WTC11 (cell line): Measurements from ENCODE around the gene ZNF670. TPM values are rescaled to one million over a fixed set of nuclear protein-coding genes. Genes with fewer than 3 reads are reported as not detected.

ENCODE experiments used
- ATAC-seq: fragments of 200-7000 bp; cut with Tn5 transposase; 2 replicates; pipeline ENCODE4 v1.10.0; 2021; ENCODE audit warnings: mild to moderate bottlenecking, moderate library complexity
- CTCF ChIA-PET: fragments of 300-600 bp; sonication (Branson Sonifier 250); formaldehyde crosslinking; loops from one replicate; lab custom pipeline; 2021; ENCODE audit warnings: antibody characterized with exemption; lab: Charles Lee
- POLR2A ChIA-PET: fragments of 350-600 bp; sonication (Branson Sonifier 250); formaldehyde crosslinking; loops from one replicate; lab custom pipeline; 2021; ENCODE audit warnings: antibody characterized with exemption; lab: Charles Lee
- DNase-seq: peaks from one replicate; pipeline ENCODE4 v3.0.0; 2021; ENCODE audit warnings: low spot score
- H3K27ac Mint-ChIP-seq: 2 replicates; pipeline ENCODE4 v1.8.0; 2021; ENCODE audit warnings: mixed read lengths
- H3K27me3 Mint-ChIP-seq: 2 replicates; pipeline ENCODE4 v1.8.0; 2021; ENCODE audit warnings: low read depth, mild to moderate bottlenecking, moderate library complexity, mixed read lengths
- H3K36me3 Mint-ChIP-seq: 2 replicates; pipeline ENCODE4 v1.8.0; 2021; ENCODE audit warnings: mixed read lengths
- H3K4me1 Mint-ChIP-seq: 2 replicates; pipeline ENCODE4 v1.8.0; 2022; ENCODE audit warnings: mixed read lengths
- H3K4me3 Mint-ChIP-seq: 2 replicates; pipeline ENCODE4 v1.8.0; 2021; ENCODE audit warnings: mild to moderate bottlenecking, moderate library complexity, mixed read lengths
- H3K9me3 Mint-ChIP-seq: 2 replicates; pipeline ENCODE4 v1.8.0; 2021; ENCODE audit warnings: mixed read lengths
- ARID4B ChIP-seq: sonication (generic); formaldehyde crosslinking; IDR thresholded peaks from 2 replicates; pipeline ENCODE4 v1.8.0; 2023; ENCODE audit warnings: missing genetic modification reagents, mild to moderate bottlenecking, borderline replicate concordance
- ATF2 ChIP-seq: sonication (generic); formaldehyde crosslinking; IDR thresholded peaks from 2 replicates; pipeline ENCODE4 v1.8.1; 2022; ENCODE audit warnings: low read depth, missing genetic modification reagents, borderline replicate concordance
- CBFB ChIP-seq: sonication (generic); formaldehyde crosslinking; IDR thresholded peaks from 2 replicates; pipeline ENCODE4 v1.8.1; 2022; ENCODE audit warnings: mild to moderate bottlenecking, low read depth, missing genetic modification reagents
- E2F1 ChIP-seq: sonication (generic); formaldehyde crosslinking; IDR thresholded peaks from 2 replicates; pipeline ENCODE4 v1.8.0; 2022; ENCODE audit warnings: mild to moderate bottlenecking, missing genetic modification reagents
- FOXP4 ChIP-seq: sonication (generic); formaldehyde crosslinking; IDR thresholded peaks from 2 replicates; pipeline ENCODE4 v1.8.0; 2022; ENCODE audit warnings: mild to moderate bottlenecking, missing genetic modification reagents
- GABPB1 ChIP-seq: sonication (generic); formaldehyde crosslinking; IDR thresholded peaks from 2 replicates; pipeline ENCODE4 v1.8.1; 2023; ENCODE audit warnings: mild to moderate bottlenecking, missing genetic modification reagents
- HMGXB4 ChIP-seq: sonication (generic); formaldehyde crosslinking; IDR thresholded peaks from 2 replicates; pipeline ENCODE4 v1.8.1; 2023; ENCODE audit warnings: mild to moderate bottlenecking, moderate library complexity, missing genetic modification reagents
- IRF1 ChIP-seq: sonication (generic); formaldehyde crosslinking; IDR thresholded peaks from 2 replicates; pipeline ENCODE4 v1.8.0; 2023; ENCODE audit warnings: missing genetic modification reagents
- NFE2L1 ChIP-seq: sonication (generic); formaldehyde crosslinking; IDR thresholded peaks from 2 replicates; pipeline ENCODE4 v1.8.1; 2023; ENCODE audit warnings: missing genetic modification reagents
- NFYB ChIP-seq: sonication (generic); formaldehyde crosslinking; conservative IDR thresholded peaks from 2 replicates; pipeline ENCODE4 v1.8.0; 2022; ENCODE audit warnings: low read depth, missing genetic modification reagents
- SMAD3 ChIP-seq: sonication (generic); formaldehyde crosslinking; IDR thresholded peaks from 2 replicates; pipeline ENCODE4 v1.8.0; 2022; ENCODE audit warnings: missing genetic modification reagents, mild to moderate bottlenecking, borderline replicate concordance
- USF1 ChIP-seq: sonication (generic); formaldehyde crosslinking; IDR thresholded peaks from 2 replicates; pipeline ENCODE4 v1.8.0; 2022; ENCODE audit warnings: mild to moderate bottlenecking, missing genetic modification reagents
- USF2 ChIP-seq: sonication (generic); formaldehyde crosslinking; IDR thresholded peaks from 2 replicates; pipeline ENCODE4 v1.8.1; 2023; ENCODE audit warnings: mild to moderate bottlenecking, missing genetic modification reagents, moderate library complexity
- total RNA-seq: library from RNA; stranded (reverse); gene quantifications from 3 replicates; pipeline ENCODE4 v1.2.3, GENCODE V29; 2021
- TF ChIP-seq, protein P1 (sequence below): sonication (generic); formaldehyde crosslinking; IDR thresholded peaks from 2 replicates; pipeline ENCODE4 v1.8.0; 2022; ENCODE audit warnings: mild to moderate bottlenecking, missing genetic modification reagents
- TF ChIP-seq, protein P2 (sequence below): sonication (generic); formaldehyde crosslinking; IDR thresholded peaks from 2 replicates; pipeline ENCODE4 v1.8.1; 2023; ENCODE audit warnings: mild to moderate bottlenecking, missing genetic modification reagents
- TF ChIP-seq, protein P3 (sequence below): fragments of 250-450 bp; sonication (Bioruptor Pico); conservative IDR thresholded peaks from 2 replicates; pipeline ENCODE4 v1.9.0; 2021; ENCODE audit warnings: mild to moderate bottlenecking

Gene ZNF670
- total RNA-seq, 1 experiment from 2014 or later, result 11.1 TPM

GRCh38 chr1:247111700-247112478 lies 33.3 kb upstream of the ZNF670 start:
- CTCF ChIA-PET, result interaction anchor here (1.5 kb wide), 1 partner anchor 35 kb away, joined by 6 read pairs; no protein-coding TSS in a partner anchor
- TF ChIP-seq GABPB1 (CRISPR knock-in tag), result peak; percentile 15; the same call in 1 of the 2 replicates
- no peak for TF ChIP-seq E2F1
- TF ChIP-seq CBFB (CRISPR knock-in tag), result 0 out of 2 replicates have a peak, but pooled peaks have one; percentile 55
- TF ChIP-seq USF1 (CRISPR knock-in tag), result peak; percentile 46; the same call in 1 of the 2 replicates
- TF ChIP-seq USF2 (CRISPR knock-in tag), result 0 out of 2 replicates have a peak, but pooled peaks have one; percentile 2
- TF ChIP-seq NFE2L1 (CRISPR knock-in tag), result no peak
- TF ChIP-seq ATF2 (CRISPR knock-in tag), result no peak
- 0 out of 2 replicates have a peak, but pooled peaks have one; percentile 23 for TF ChIP-seq FOXP4
- TF ChIP-seq, protein P1, sequence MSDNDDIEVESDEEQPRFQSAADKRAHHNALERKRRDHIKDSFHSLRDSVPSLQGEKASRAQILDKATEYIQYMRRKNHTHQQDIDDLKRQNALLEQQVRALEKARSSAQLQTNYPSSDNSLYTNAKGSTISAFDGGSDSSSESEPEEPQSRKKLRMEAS (CRISPR knock-in tag), result peak; percentile 73
- TF ChIP-seq, protein P2, sequence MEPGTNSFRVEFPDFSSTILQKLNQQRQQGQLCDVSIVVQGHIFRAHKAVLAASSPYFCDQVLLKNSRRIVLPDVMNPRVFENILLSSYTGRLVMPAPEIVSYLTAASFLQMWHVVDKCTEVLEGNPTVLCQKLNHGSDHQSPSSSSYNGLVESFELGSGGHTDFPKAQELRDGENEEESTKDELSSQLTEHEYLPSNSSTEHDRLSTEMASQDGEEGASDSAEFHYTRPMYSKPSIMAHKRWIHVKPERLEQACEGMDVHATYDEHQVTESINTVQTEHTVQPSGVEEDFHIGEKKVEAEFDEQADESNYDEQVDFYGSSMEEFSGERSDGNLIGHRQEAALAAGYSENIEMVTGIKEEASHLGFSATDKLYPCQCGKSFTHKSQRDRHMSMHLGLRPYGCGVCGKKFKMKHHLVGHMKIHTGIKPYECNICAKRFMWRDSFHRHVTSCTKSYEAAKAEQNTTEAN, result 0 out of 2 replicates have a peak, but pooled peaks have one; percentile 32
- no peak; the same call in 1 of the 2 replicates for TF ChIP-seq HMGXB4 (CRISPR knock-in tag)
- TF ChIP-seq, protein P3, sequence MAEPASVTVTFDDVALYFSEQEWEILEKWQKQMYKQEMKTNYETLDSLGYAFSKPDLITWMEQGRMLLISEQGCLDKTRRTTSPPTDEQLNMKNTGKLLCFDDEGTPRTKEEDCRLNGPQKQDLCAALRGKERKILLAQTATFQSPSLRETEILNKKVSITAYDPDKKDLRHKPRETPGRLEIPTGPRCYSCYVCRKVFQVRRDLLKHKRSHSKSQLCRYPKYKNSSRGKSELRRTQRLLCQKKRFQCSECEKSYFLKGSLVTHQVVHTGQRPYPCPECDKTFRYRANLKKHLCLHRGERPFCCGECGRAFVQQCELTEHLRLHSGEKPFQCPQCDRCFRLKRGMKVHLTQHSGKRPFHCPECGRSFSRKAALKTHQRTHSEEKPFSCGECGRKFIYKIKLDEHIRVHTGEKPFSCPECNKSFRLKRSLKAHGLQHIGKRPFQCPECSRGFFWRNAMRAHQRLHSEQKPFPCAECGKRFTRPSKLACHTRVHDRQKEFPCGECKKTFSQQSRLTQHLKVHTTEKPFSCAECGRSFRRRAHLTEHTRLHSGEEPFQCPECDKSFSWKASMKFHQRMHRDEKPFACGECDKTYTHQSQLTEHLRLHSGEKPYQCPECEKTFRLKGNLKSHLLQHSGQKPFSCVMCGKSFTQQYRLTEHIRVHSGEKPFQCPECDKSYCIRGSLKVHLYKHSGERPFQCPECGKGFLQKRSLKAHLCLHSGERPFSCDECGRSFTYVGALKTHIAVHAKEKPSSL (CRISPR knock-in tag), result no peak
- TF ChIP-seq NFYB, result 0 out of 2 replicates have a peak, but pooled peaks have one; percentile 9
- no peak for TF ChIP-seq SMAD3
- peak; percentile 62; the same call in 1 of the 2 replicates for TF ChIP-seq ARID4B (CRISPR knock-in tag)
- TF ChIP-seq IRF1 (CRISPR knock-in tag), result peak; percentile 71; the same call in 1 of the 2 replicates

More at GRCh38 chr1:247111700-247112478, 33.3 kb upstream of the ZNF670 start:
- Mint-ChIP-seq H3K27me3 (peaks cover 54% of the 10 kb centered on the region), H3K4me3 (peak overlapping the region; percentile 72), H3K27ac (no peak overlapping the region), H3K9me3 (no peaks in the 10 kb centered on the region), H3K36me3 (no peaks in the 10 kb centered on the region), H3K4me1 (peaks cover 12% of the 10 kb centered on the region)
- POLR2A ChIA-PET, result interaction anchor here (0.6 kb wide), 1 partner anchor 180 kb away, joined by 3 read pairs; the partner anchor contains the start of gene AHCTF1
- DNase-seq (peak; percentile 54), ATAC-seq (peak; percentile 84)
